K562 (cell line): ENCODE measurements around the gene MAMDC4. TPM values are rescaled to one million over a fixed set of nuclear protein-coding genes. Genes with fewer than 3 reads are reported as not detected.

Experiments used
- GABPB2 ChIP-seq: fragments of 250-450 bp; sonication (Bioruptor Pico); conservative IDR thresholded peaks from 2 replicates; pipeline ENCODE4 v1.5.1; 2021; ENCODE audit warnings: mild to moderate bottlenecking
- NCOA2 ChIP-seq, 2 experiments: fragments of 450-650 bp; IDR thresholded peaks; 2 replicates each; pipeline ENCODE4 v1.6.1; 2018; ENCODE audit warnings: mild to moderate bottlenecking in 2 of 2, moderate library complexity in 1 of 2; ENCODE audit not compliant: partially characterized antibody in 2 of 2
- NFATC3 ChIP-seq: fragments of 450-650 bp; IDR thresholded peaks from 2 replicates; pipeline ENCODE4 v1.6.1; 2017; ENCODE audit warnings: mild to moderate bottlenecking
- SMAD1 ChIP-seq: fragments of 150-350 bp; IDR thresholded peaks from 2 replicates; pipeline ENCODE4 v1.6.1; 2014; ENCODE audit warnings: low read length, low read depth; ENCODE audit not compliant: partially characterized antibody
- SNIP1 ChIP-seq: fragments of 450-650 bp; IDR thresholded peaks from 2 replicates; pipeline ENCODE4 v1.7.1; 2017; ENCODE audit warnings: low read depth, mild to moderate bottlenecking
- SP1 ChIP-seq: sonication (generic); formaldehyde crosslinking; IDR thresholded peaks from 2 replicates; pipeline ENCODE4 v1.8.1; 2022; ENCODE audit warnings: mild to moderate bottlenecking, missing genetic modification reagents
- ZNF184 ChIP-seq: sonication (generic); formaldehyde crosslinking; IDR thresholded peaks from 2 replicates; pipeline ENCODE4 v1.5.0; 2020; ENCODE audit warnings: missing genetic modification reagents
- ZNF445 ChIP-seq: fragments of 250-450 bp; sonication (Bioruptor Pico); IDR thresholded peaks from 2 replicates; pipeline ENCODE4 v1.4.0; 2020; ENCODE audit warnings: low read depth, mild to moderate bottlenecking, moderate library complexity
- polyA plus RNA-seq, 8 experiments: library from polyadenylated mRNA; depleted of rRNA in 4 of 8; stranded (reverse) in 5 of 8; unstranded in 3 of 8; fragments of >200 nt; fragmentation: Nextera tagmentation in 2 of 8; fragmentation: Illumina TruSeq in 1 of 8; extraction: Ambion mirVana in 2 of 8; extraction: Trizol in 1 of 8; gene quantifications; 2 replicates each; pipeline versions ENCODE4 v1.2.1 to v1.2.3, GENCODE V29; 2011 to 2014; ENCODE audit warnings: inconsistent platforms in 1 of 8, missing spikeins in 1 of 8
- total RNA-seq, 7 experiments: library from RNA; depleted of rRNA in 6 of 7; stranded (reverse); fragments of >200 nt in 6 of 7; fragmentation: Illumina TruSeq in 2 of 7; extraction: Trizol in 2 of 7; gene quantifications; 2 replicates each; pipeline versions ENCODE4 v1.2.1 to v1.2.3, GENCODE V29; 2011 to 2021; ENCODE audit warnings: low replicate concordance in 1 of 7
- TF ChIP-seq, protein P1 (sequence below): fragments of 450-650 bp; IDR thresholded peaks from 2 replicates; pipeline ENCODE4 v1.6.1; 2016; ENCODE audit warnings: low read depth
- TF ChIP-seq, protein P2 (sequence below): fragments of 450-650 bp; formaldehyde crosslinking; conservative IDR thresholded peaks from 2 replicates; pipeline ENCODE4 v1.4.0; 2022; ENCODE audit warnings: mild to moderate bottlenecking, missing genetic modification characterization
- TF ChIP-seq, protein P3 (sequence below): fragments of 450-650 bp; formaldehyde crosslinking; IDR thresholded peaks from 2 replicates; pipeline ENCODE4 v1.4.0; 2022; ENCODE audit warnings: missing genetic modification characterization
- TF ChIP-seq, protein P4 (sequence below): sonication (generic); formaldehyde crosslinking; IDR thresholded peaks from 2 replicates; pipeline ENCODE4 v1.8.0; 2022; ENCODE audit warnings: mild to moderate bottlenecking, low read depth, missing genetic modification reagents
- TF ChIP-seq, protein P5 (sequence below): fragments of 250-450 bp; sonication (Bioruptor Pico); IDR thresholded peaks from 2 replicates; pipeline ENCODE4 v1.8.0; 2021; ENCODE audit warnings: borderline replicate concordance, mild to moderate bottlenecking, moderate library complexity; ENCODE audit not compliant: poor library complexity, severe bottlenecking

The MAMDC4 gene
- total and polyA plus RNA-seq, 9 of the 15 experiments (the other 6 are each of a cell fraction or from before 2014, with no cell fraction given): 0.03 to 10.8 (median 1.5) TPM

DNA sequence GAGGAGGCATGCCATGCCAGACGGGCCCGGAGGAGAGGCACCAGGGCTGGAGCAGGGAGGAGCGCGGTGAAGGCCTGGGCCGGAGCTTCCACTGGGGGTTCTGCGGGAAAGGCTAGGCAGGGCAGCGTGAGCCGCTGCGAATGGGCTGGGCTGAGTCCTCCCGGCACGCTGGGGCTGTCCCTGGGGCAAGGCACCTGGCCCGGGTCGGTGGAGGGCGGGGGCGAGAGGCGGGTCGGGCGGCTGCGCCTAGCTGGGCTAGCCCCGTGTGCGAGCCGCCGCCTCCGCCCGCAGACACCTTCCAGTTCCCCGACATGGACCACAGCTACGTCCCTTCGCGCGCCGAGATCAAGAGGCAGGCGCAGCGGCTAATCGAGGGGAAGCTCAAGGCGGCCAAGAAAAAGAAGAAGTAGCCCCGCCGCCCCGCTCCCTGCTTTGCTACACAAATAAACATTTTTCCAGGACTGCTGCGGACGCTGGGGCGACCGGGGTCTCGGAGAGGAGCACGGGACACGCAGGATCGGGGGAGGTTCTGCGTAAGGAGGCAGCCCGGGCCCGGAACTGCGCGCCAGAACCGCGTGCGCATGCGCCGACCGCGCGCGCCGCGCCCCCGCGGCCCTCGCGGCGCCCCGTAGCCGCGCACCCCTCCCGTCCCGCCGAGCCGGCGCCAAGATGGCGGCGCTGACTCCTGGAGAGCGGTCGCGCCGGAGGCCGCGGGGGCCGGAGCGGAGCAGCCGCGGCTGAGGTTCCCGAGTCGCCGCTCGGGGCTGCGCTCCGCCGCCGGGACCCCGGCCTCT is 44.7 kb upstream of the MAMDC4 start, which contains the start of gene RABL6 (continued):
- TF ChIP-seq, protein P1, sequence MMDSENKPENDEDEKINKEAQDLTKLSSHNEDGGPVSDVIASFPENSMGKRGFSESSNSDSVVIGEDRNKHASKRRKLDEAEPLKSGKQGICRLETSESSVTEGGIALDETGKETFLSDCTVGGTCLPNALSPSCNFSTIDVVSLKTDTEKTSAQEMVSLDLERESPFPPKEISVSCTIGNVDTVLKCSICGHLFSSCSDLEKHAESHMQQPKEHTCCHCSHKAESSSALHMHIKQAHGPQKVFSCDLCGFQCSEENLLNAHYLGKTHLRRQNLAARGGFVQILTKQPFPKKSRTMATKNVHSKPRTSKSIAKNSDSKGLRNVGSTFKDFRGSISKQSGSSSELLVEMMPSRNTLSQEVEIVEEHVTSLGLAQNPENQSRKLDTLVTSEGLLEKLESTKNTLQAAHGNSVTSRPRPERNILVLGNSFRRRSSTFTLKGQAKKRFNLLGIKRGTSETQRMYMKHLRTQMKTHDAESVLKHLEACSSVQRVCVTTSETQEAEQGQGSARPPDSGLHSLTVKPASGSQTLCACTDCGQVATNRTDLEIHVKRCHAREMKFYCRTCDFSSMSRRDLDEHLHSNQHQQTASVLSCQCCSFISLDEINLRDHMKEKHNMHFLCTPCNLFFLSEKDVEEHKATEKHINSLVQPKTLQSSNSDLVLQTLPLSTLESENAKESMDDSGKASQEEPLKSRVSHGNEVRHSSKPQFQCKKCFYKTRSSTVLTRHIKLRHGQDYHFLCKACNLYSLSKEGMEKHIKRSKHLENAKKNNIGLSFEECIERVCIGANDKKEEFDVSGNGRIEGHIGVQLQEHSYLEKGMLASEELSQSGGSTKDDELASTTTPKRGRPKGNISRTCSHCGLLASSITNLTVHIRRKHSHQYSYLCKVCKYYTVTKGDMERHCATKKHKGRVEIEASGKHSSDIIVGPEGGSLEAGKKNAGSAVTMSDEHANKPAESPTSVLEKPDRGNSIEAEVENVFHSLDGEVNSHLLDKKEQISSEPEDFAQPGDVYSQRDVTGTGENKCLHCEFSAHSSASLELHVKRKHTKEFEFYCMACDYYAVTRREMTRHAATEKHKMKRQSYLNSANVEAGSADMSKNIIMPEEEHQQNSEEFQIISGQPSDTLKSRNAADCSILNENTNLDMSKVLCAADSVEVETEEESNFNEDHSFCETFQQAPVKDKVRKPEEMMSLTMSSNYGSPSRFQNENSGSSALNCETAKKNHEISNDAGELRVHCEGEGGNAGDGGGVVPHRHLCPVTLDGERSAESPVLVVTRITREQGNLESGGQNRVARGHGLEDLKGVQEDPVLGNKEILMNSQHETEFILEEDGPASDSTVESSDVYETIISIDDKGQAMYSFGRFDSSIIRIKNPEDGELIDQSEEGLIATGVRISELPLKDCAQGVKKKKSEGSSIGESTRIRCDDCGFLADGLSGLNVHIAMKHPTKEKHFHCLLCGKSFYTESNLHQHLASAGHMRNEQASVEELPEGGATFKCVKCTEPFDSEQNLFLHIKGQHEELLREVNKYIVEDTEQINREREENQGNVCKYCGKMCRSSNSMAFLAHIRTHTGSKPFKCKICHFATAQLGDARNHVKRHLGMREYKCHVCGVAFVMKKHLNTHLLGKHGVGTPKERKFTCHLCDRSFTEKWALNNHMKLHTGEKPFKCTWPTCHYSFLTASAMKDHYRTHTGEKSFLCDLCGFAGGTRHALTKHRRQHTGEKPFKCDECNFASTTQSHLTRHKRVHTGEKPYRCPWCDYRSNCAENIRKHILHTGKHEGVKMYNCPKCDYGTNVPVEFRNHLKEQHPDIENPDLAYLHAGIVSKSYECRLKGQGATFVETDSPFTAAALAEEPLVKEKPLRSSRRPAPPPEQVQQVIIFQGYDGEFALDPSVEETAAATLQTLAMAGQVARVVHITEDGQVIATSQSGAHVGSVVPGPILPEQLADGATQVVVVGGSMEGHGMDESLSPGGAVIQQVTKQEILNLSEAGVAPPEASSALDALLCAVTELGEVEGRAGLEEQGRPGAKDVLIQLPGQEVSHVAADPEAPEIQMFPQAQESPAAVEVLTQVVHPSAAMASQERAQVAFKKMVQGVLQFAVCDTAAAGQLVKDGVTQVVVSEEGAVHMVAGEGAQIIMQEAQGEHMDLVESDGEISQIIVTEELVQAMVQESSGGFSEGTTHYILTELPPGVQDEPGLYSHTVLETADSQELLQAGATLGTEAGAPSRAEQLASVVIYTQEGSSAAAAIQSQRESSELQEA: peak; percentile 85
- TF ChIP-seq ZNF184 (no peak), GABPB2 (CRISPR knock-in tag) (no peak), SP1 (CRISPR knock-in tag) (no peak), NFATC3 (no peak), SNIP1 (no peak), NCOA2 (IDR thresholded peaks at IDR 0.05; ENCODE audit: partially characterized antibody in 2 of 2) (no peak), SMAD1 (no peak), ZNF445 (CRISPR knock-in tag) (no peak)
- TF ChIP-seq, protein P2, sequence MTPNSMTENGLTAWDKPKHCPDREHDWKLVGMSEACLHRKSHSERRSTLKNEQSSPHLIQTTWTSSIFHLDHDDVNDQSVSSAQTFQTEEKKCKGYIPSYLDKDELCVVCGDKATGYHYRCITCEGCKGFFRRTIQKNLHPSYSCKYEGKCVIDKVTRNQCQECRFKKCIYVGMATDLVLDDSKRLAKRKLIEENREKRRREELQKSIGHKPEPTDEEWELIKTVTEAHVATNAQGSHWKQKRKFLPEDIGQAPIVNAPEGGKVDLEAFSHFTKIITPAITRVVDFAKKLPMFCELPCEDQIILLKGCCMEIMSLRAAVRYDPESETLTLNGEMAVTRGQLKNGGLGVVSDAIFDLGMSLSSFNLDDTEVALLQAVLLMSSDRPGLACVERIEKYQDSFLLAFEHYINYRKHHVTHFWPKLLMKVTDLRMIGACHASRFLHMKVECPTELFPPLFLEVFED (CRISPR knock-in tag): no peak
- TF ChIP-seq, protein P3, sequence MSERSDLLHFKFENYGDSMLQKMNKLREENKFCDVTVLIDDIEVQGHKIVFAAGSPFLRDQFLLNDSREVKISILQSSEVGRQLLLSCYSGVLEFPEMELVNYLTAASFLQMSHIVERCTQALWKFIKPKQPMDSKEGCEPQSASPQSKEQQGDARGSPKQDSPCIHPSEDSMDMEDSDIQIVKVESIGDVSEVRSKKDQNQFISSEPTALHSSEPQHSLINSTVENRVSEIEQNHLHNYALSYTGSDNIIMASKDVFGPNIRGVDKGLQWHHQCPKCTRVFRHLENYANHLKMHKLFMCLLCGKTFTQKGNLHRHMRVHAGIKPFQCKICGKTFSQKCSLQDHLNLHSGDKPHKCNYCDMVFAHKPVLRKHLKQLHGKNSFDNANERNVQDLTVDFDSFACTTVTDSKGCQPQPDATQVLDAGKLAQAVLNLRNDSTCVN (CRISPR knock-in tag): no peak
- TF ChIP-seq, protein P4, sequence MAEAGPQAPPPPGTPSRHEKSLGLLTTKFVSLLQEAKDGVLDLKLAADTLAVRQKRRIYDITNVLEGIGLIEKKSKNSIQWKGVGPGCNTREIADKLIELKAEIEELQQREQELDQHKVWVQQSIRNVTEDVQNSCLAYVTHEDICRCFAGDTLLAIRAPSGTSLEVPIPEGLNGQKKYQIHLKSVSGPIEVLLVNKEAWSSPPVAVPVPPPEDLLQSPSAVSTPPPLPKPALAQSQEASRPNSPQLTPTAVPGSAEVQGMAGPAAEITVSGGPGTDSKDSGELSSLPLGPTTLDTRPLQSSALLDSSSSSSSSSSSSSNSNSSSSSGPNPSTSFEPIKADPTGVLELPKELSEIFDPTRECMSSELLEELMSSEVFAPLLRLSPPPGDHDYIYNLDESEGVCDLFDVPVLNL (CRISPR knock-in tag): no peak
- TF ChIP-seq, protein P5, sequence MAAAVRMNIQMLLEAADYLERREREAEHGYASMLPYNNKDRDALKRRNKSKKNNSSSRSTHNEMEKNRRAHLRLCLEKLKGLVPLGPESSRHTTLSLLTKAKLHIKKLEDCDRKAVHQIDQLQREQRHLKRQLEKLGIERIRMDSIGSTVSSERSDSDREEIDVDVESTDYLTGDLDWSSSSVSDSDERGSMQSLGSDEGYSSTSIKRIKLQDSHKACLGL (CRISPR knock-in tag): no peak
